GM19395 (cell line): ENCODE results near the gene RAB2B.

Source experiments
- ATAC-seq: cut with Tn5 transposase; IDR thresholded peaks from one replicate; pipeline ENCODE4 v1.9.1; 2021; ENCODE audit warnings: mild to moderate bottlenecking, moderate library complexity; ENCODE audit not compliant: unreplicated experiment

Gene RAB2B

GRCh38 chr14:21476925-21477681, at the start of gene RAB2B, which contains the start of gene TOX4:
TSS of gene RAB2B (minus strand) at chr14:21476959. CDS start at chr14:21476872, 87 bp downstream.
TSS of gene TOX4 (plus strand) at chr14:21477195. CDS start at chr14:21477279, 84 bp downstream.
- ATAC-seq = peak; percentile 100

GRCh38 chr14:21525962-21526671, 49.4 kb upstream of the RAB2B start, which contains the start of gene SALL2:
TSS of gene SALL2 (minus strand) at chr14:21526346. CDS start at chr14:21526127, 219 bp downstream.
- ATAC-seq = peak; percentile 42

GRCh38 chr14:21525571-21525961, 48.8 kb upstream of the RAB2B start:
- ATAC-seq = no peak

- no peak for ATAC-seq
Observed at GRCh38 chr14:21524575-21525490, 48.1 kb upstream of the RAB2B start.

- ATAC-seq = no peak
Observed at GRCh38 chr14:21523203-21523602, 46.4 kb upstream of the RAB2B start.

GRCh38 chr14:21521501-21521900, 44.7 kb upstream of the RAB2B start:
- ATAC-seq = no peak

- no peak for ATAC-seq
Observed at GRCh38 chr14:21520767-21521166, 44.0 kb upstream of the RAB2B start.

- no peak for ATAC-seq
Observed at GRCh38 chr14:21518725-21519124, 42.0 kb upstream of the RAB2B start.

- ATAC-seq = no peak
Observed at GRCh38 chr14:21514341-21514740, 37.6 kb upstream of the RAB2B start.

GRCh38 chr14:21510735-21511657, 34.2 kb upstream of the RAB2B start, which contains the start of gene METTL3:
TSS of gene METTL3 (minus strand) at chr14:21511340. CDS start at chr14:21511223, 117 bp downstream.
- ATAC-seq = peak; percentile 99

- no peak for ATAC-seq
Observed at GRCh38 chr14:21509432-21510143, 32.8 kb upstream of the RAB2B start.

GRCh38 chr14:21506557-21506956, 29.8 kb upstream of the RAB2B start:
- no peak for ATAC-seq

- peak; percentile 83 for ATAC-seq
Observed at GRCh38 chr14:21505012-21505553, 28.3 kb upstream of the RAB2B start.

- ATAC-seq = no peak
Observed at GRCh38 chr14:21503376-21503775, 26.6 kb upstream of the RAB2B start.

GRCh38 chr14:21501568-21501967, 24.8 kb upstream of the RAB2B start:
- ATAC-seq = no peak

- ATAC-seq = peak; percentile 52
Observed at GRCh38 chr14:21498540-21499526, 22.1 kb upstream of the RAB2B start.

- ATAC-seq = no peak
Observed at GRCh38 chr14:21496453-21496852, 19.7 kb upstream of the RAB2B start.
